MM.1S (cell line): ENCODE data around the gene AUTS2.

ENCODE experiments used
- DNase-seq: peaks from one replicate; pipeline ENCODE4 v3.0.0-alpha.2; 2015
- H2AFZ ChIP-seq: fragments of 300-600 bp; sonication (generic); 2 replicates; pipeline ENCODE4 v1.6.0; 2016; ENCODE audit warnings: antibody characterized with exemption, low read length
- H3F3A ChIP-seq: fragments of 300-600 bp; sonication (generic); 2 replicates; pipeline ENCODE4 v1.6.1; 2016; ENCODE audit warnings: mild to moderate bottlenecking, antibody characterized with exemption, low read length, moderate library complexity, mixed read lengths; ENCODE audit not compliant: insufficient read depth
- H3K27ac ChIP-seq: fragments of 300-600 bp; sonication (generic); 2 replicates; pipeline ENCODE4 v1.5.1; 2016; ENCODE audit warnings: mild to moderate bottlenecking, low read length
- H3K27me3 ChIP-seq: fragments of 300-600 bp; sonication (generic); replicated peaks from 2 replicates; pipeline ENCODE4 v1.6.0; 2016; ENCODE audit warnings: low read length; ENCODE audit not compliant: insufficient read depth
- H3K36me3 ChIP-seq: fragments of 300-600 bp; sonication (generic); replicated peaks from 2 replicates; pipeline ENCODE4 v1.6.1; 2016; ENCODE audit warnings: mild to moderate bottlenecking, low read length, mixed read lengths; ENCODE audit not compliant: insufficient read depth
- H3K4me1 ChIP-seq: fragments of 300-600 bp; sonication (generic); 2 replicates; pipeline ENCODE4 v1.6.1; 2016; ENCODE audit warnings: low read length, mixed read lengths
- H3K4me2 ChIP-seq: fragments of 300-600 bp; sonication (generic); 2 replicates; pipeline ENCODE4 v1.6.0; 2016; ENCODE audit warnings: low read depth, low read length
- H3K4me3 ChIP-seq: fragments of 300-600 bp; sonication (generic); 2 replicates; pipeline ENCODE4 v1.5.1; 2016; ENCODE audit warnings: low read length, mixed read lengths
- H3K79me2 ChIP-seq: fragments of 300-600 bp; sonication (generic); 2 replicates; pipeline ENCODE4 v1.6.1; 2016; ENCODE audit warnings: mixed run types, low read length, mixed read lengths
- H3K9ac ChIP-seq: fragments of 300-600 bp; sonication (generic); 2 replicates; pipeline ENCODE4 v1.6.1; 2016; ENCODE audit warnings: low read length, mixed read lengths
- H3K9me2 ChIP-seq: fragments of 300-600 bp; sonication (generic); replicated peaks from 2 replicates; pipeline ENCODE4 v1.6.1; 2016; ENCODE audit warnings: mild to moderate bottlenecking, low read length, mixed read lengths; ENCODE audit not compliant: insufficient read depth
- H3K9me3 ChIP-seq: fragments of 300-600 bp; sonication (generic); replicated peaks from 2 replicates; pipeline ENCODE4 v1.6.1; 2016; ENCODE audit warnings: mild to moderate bottlenecking, low read length, mixed read lengths; ENCODE audit not compliant: insufficient read depth
- H4K20me1 ChIP-seq: fragments of 300-600 bp; sonication (generic); 2 replicates; pipeline ENCODE4 v1.6.1; 2016; ENCODE audit warnings: mild to moderate bottlenecking, low read length, moderate library complexity, mixed read lengths; ENCODE audit not compliant: insufficient read depth
- CTCF ChIP-seq: fragments of 300-600 bp; sonication (generic); IDR thresholded peaks from 2 replicates; pipeline ENCODE4 v1.5.1; 2016; ENCODE audit warnings: antibody characterized with exemption, low read length, mixed read lengths
- EZH2 ChIP-seq: fragments of 300-600 bp; sonication (generic); optimal IDR thresholded peaks from 2 replicates; pipeline ENCODE3; 2017; ENCODE audit warnings: low read depth, mild to moderate bottlenecking, antibody characterized with exemption, low read length, mixed read lengths
- EZH2phosphoT487 ChIP-seq: fragments of 300-600 bp; sonication (generic); IDR thresholded peaks from 2 replicates; pipeline ENCODE4 v1.6.1; 2018; ENCODE audit warnings: antibody characterized with exemption, low read length

Gene AUTS2

GRCh38 chr7:70171369-70171920 lies 573.2 kb downstream of the AUTS2 start:
- DNase-seq, result no peak
- Histone ChIP-seq H3K4me3 (no peak overlapping the region), H3K9me2 (no peaks in the 10 kb centered on the region), H3K27me3 (no peaks in the 10 kb centered on the region), H3K4me2 (no peak overlapping the region), H3F3A (no peaks in the 10 kb centered on the region), H3K36me3 (no peaks in the 10 kb centered on the region), H3K9me3 (no peaks in the 10 kb centered on the region), H2AFZ (no peak overlapping the region), H3K79me2 (no peaks in the 10 kb centered on the region), H4K20me1 (no peaks in the 10 kb centered on the region), H3K9ac (no peak overlapping the region), H3K27ac (no peak overlapping the region), H3K4me1 (no peaks in the 10 kb centered on the region)
- TF ChIP-seq CTCF (no peak), EZH2phosphoT487 (no peak), EZH2 (no peak)

- Histone ChIP-seq H3K9me3 (no peaks in the 10 kb centered on the region), H3K27me3 (no peaks in the 10 kb centered on the region), H3K4me1 (peaks cover 5% of the 10 kb centered on the region; the same call in 1 of the 2 replicates), H2AFZ (no peak overlapping the region), H3K27ac (no peak overlapping the region), H4K20me1 (no peaks in the 10 kb centered on the region), H3K9ac (no peak overlapping the region), H3F3A (no peaks in the 10 kb centered on the region), H3K4me3 (no peak overlapping the region), H3K79me2 (no peaks in the 10 kb centered on the region), H3K9me2 (no peaks in the 10 kb centered on the region), H3K36me3 (no peaks in the 10 kb centered on the region), H3K4me2 (no peak overlapping the region)
- DNase-seq, result no peak
- TF ChIP-seq EZH2, result no peak
- no peak for TF ChIP-seq CTCF
- TF ChIP-seq EZH2phosphoT487, result no peak
Measured at GRCh38 chr7:70177166-70177565, 578.9 kb downstream of the AUTS2 start.

GRCh38 chr7:70178211-70178610 lies 579.9 kb downstream of the AUTS2 start:
- Histone ChIP-seq H3K36me3 (no peaks in the 10 kb centered on the region), H3K4me2 (no peak overlapping the region), H2AFZ (no peak overlapping the region), H4K20me1 (no peaks in the 10 kb centered on the region), H3F3A (no peaks in the 10 kb centered on the region), H3K9me2 (no peaks in the 10 kb centered on the region), H3K9ac (no peak overlapping the region), H3K79me2 (no peaks in the 10 kb centered on the region), H3K4me3 (no peak overlapping the region), H3K4me1 (peaks cover 5% of the 10 kb centered on the region; the same call in 1 of the 2 replicates), H3K27me3 (no peaks in the 10 kb centered on the region), H3K9me3 (no peaks in the 10 kb centered on the region), H3K27ac (no peak overlapping the region)
- no peak for DNase-seq
- no peak for TF ChIP-seq EZH2
- TF ChIP-seq EZH2phosphoT487, result no peak

- Histone ChIP-seq H3K4me2 (no peak overlapping the region), H3K36me3 (no peaks in the 10 kb centered on the region), H3F3A (no peaks in the 10 kb centered on the region), H3K4me1 (peaks cover 5% of the 10 kb centered on the region; the same call in 1 of the 2 replicates), H3K27ac (no peak overlapping the region), H3K4me3 (no peak overlapping the region), H2AFZ (no peak overlapping the region), H4K20me1 (no peaks in the 10 kb centered on the region), H3K9ac (no peak overlapping the region), H3K79me2 (no peaks in the 10 kb centered on the region), H3K27me3 (no peaks in the 10 kb centered on the region), H3K9me3 (no peaks in the 10 kb centered on the region), H3K9me2 (no peaks in the 10 kb centered on the region)
- DNase-seq, result no peak
- TF ChIP-seq EZH2, result no peak
- no peak for TF ChIP-seq EZH2phosphoT487
- TF ChIP-seq CTCF, result no peak
Measured at GRCh38 chr7:70178787-70179186, 580.5 kb downstream of the AUTS2 start.
